Adrenal gland (tissue), 12 donors: Measurements from ENCODE around the gene STRIT1. TPM values are rescaled to one million over a fixed set of nuclear protein-coding genes. Genes with fewer than 3 reads are reported as not detected.

Experiments used
- DNase-seq, 7 donors: peaks; one replicate each; pipeline ENCODE4 v3.0.0-alpha.2; 2019 to 2020
- H3K27ac ChIP-seq, 5 donors: fragments of 200-600 bp; sonication (generic) in 4 of 5; 1 replicate in 3 of 5; 2 replicates in 2 of 5; pipeline versions ENCODE4 v1.5.1 to v1.8.0; 2016 to 2020; ENCODE audit warnings: mild to moderate bottlenecking in 1 of 5
- H3K27me3 ChIP-seq: fragments of 200-600 bp; 2 replicates; pipeline ENCODE4 v1.8.0; 2021
- H3K36me3 ChIP-seq, 2 donors: fragments of 200-600 bp; replicated peaks in 1 of 2; 1 replicate in 1 of 2; 2 replicates in 1 of 2; pipeline versions ENCODE4 v1.5.1 to v1.8.0; 2018 to 2022
- H3K4me1 ChIP-seq, 2 donors: fragments of 200-600 bp; replicated peaks in 1 of 2; 1 replicate in 1 of 2; 2 replicates in 1 of 2; pipeline versions ENCODE4 v1.5.1 to v1.8.0; 2018 to 2021
- H3K4me3 ChIP-seq, 4 donors: fragments of 200-600 bp; sonication (generic) in 3 of 4; one replicate each; pipeline ENCODE4 v1.5.1; 2016 to 2018
- H3K9me3 ChIP-seq, 3 donors: fragments of 200-600 bp; sonication (generic) in 1 of 3; replicated peaks in 1 of 3; 1 replicate in 2 of 3; 2 replicates in 1 of 3; pipeline versions ENCODE4 v1.5.1 to v1.8.0; 2016 to 2021
- CTCF ChIP-seq, 6 experiments: fragments of 450-650 bp in 4 of 6; fragments of 200-600 bp in 2 of 6; sonication (generic) in 1 of 6; IDR thresholded peaks; 1 replicate in 5 of 6; 2 replicates in 1 of 6; pipeline versions ENCODE4 v1.5.1 to v1.8.0; 2016 to 2021; ENCODE audit warnings: antibody characterized with exemption in 6 of 6, mild to moderate bottlenecking in 2 of 6, moderate library complexity in 1 of 6
- POLR2A ChIP-seq, 2 donors: fragments of 450-650 bp; IDR thresholded peaks; one replicate each; pipeline ENCODE4 v1.6.1; 2017; ENCODE audit warnings: antibody characterized with exemption in 2 of 2, mild to moderate bottlenecking in 2 of 2, moderate library complexity in 1 of 2
- WGBS, 4 donors: extraction: QIAGEN DNeasy Blood & Tissue Kit in 2 of 4; methylation state at CpG; one replicate each; pipeline versions ENCODE4 v1.1.5 to v1.1.7; 2013 to 2017; 5-methylcytosine and 5-hydroxymethylcytosine counted together
- intact Hi-C, 2 donors: fragments of 100-400 bp; cut with DNase I; formaldehyde crosslinking; loops; one replicate each; pipeline versions ENCODE4 v1.14.1 to v1.15.0; 2022 to 2023
- polyA plus RNA-seq, 3 donors: library from polyadenylated mRNA; stranded (reverse); fragments of 200-250 nt in 2 of 3; fragments of 350-450 nt in 1 of 3; fragmentation: Illumina TruSeq in 1 of 3; extraction: RNeasy Lipid Tissue Mini Kit (QIAGEN cat#74804) in 1 of 3; gene quantifications; one replicate each; pipeline ENCODE4 v1.2.3, GENCODE V29; 2013 to 2014
- total RNA-seq, 9 donors: library from RNA; depleted of rRNA in 4 of 9; stranded (reverse); fragments of >200 nt in 4 of 9; fragments of 120-200 nt in 1 of 9; fragmentation: NEBNext Ultra II Directional in 1 of 9; extraction: Animal tissue kit (Norgen Biotek cat#: 25700) in 1 of 9; gene quantifications; one replicate each; pipeline versions ENCODE4 v1.1.0 to v1.2.4, GENCODE V29; 2013 to 2023
- donor health status: healthy with polysubstance abuse.
- donor health status: Bipolar disorder and iron deficiency.
- donor health status: DM: yes; HTN: yes; CAD: no.
- donor health status: DM: no; HTN: no; CAD: no.
- donor health status: DM: no; HTN: no; CAD: no.
- donor health status: DM: yes; HTN: yes; CAD: no.

Gene STRIT1
- total and polyA plus RNA-seq, 12 donors: 0.30 to 3.4 TPM; not detected in 10

DNA sequence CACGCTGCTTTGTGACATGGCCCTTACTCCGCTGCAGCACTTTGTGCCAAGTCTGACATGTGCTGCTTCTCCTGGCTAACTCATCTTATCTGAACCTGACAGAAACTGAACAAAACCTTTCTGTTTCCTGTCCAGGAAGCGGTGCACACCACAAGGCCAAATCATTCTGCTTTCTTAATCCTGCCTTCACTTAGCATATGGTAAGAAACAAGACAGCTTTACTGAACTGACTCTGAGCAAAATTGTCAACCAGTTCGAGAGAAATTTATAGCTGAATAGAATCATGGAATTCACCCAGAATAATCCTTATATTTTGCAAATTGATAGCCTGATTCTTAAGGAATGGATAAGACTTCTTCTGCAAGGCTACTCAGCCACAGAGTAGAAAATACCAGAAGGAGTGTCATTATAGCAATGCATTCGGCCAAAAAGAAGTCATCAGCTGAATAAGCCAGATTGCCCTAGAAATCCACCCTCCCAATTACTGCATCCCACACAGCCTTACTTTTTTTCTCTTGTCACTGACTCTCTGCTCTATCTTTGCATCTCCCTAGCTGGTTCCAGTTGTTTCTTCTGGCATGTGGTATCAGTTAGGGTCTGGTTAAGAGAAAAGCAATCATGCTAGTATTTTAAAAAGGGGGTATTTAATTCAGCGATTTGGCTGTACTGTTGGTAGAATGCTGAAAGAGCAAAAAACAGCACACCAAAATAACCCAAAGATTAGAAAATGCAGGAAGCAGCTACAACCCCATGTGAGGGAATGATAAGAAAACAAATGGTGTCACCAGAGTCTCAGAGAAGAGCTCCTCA, 41.6 kb upstream of the STRIT1 start:
- peak in 2 of 7 donors; percentile 4 to 7 for DNase-seq
- Histone ChIP-seq H3K27ac (no peak overlapping the region), H3K4me1 (no peaks in the 10 kb centered on the region), H3K27me3 (no peaks in the 10 kb centered on the region), H3K9me3 (no peaks in the 10 kb centered on the region), H3K4me3 (no peak overlapping the region), H3K36me3 (no peaks in the 10 kb centered on the region)
- no peak for TF ChIP-seq POLR2A (IDR thresholded peaks at IDR 0.05)
- TF ChIP-seq CTCF (IDR thresholded peaks at IDR 0.05): no peak
- intact Hi-C loops: no loop called here
- 36 to 47% (median 44%) methylated on average over 6 of the region's 6 CpGs for WGBS, 4 donors

DNA sequence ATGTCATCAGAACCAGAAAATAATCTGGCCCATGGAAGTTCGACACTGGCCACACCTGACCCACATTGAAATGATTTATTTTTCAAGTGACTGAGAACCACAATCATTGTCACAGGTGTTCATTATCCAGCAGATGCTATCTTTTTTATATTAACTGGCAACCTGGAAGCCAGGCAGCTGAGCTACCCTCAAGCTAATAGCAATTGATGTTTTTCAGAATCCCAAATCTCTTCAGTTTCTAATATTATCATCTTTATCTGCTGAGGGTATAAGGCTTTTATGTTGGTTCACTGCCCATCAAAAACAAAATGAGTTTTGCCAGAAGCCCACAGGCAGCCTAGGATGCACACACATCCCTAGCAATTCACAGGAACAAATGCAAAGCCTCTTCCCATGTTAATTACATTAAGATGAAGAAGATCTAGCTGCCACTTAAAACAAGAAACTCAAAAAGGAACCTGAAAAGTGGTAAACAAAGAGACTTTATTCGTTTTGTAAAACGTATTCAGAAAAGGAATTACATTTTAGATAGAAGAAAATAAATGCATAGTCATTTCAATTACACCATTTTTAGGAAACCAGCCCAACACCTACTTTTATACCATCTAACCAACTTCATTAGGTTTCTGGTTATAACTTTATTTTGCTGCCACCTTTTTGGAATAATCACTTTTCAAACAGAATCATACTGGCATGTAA, 40.9 kb upstream of the STRIT1 start:
- intact Hi-C loops: no loop called here
- Histone ChIP-seq H3K27me3 (no peaks in the 10 kb centered on the region), H3K4me1 (no peaks in the 10 kb centered on the region), H3K4me3 (no peak overlapping the region), H3K36me3 (no peaks in the 10 kb centered on the region), H3K9me3 (no peaks in the 10 kb centered on the region), H3K27ac (no peak overlapping the region)
- no peak for DNase-seq
- no peak for TF ChIP-seq POLR2A (IDR thresholded peaks at IDR 0.05)
- TF ChIP-seq CTCF (IDR thresholded peaks at IDR 0.05): no peak
- WGBS, 4 donors: 48 to 62% (median 57%) methylated on average over 3 of the region's 3 CpGs

- TF ChIP-seq POLR2A (IDR thresholded peaks at IDR 0.05) (no peak), CTCF (IDR thresholded peaks at IDR 0.05) (no peak)
- Histone ChIP-seq H3K4me3 (no peak overlapping the region), H3K36me3 (no peaks in the 10 kb centered on the region), H3K27me3 (no peaks in the 10 kb centered on the region), H3K9me3 (no peaks in the 10 kb centered on the region), H3K27ac (no peak overlapping the region), H3K4me1 (no peaks in the 10 kb centered on the region)
- intact Hi-C loops: no loop called here
- WGBS, 4 donors: 67 to 90% (median 79%) methylated on average over 4 of the region's 4 CpGs
- no peak for DNase-seq
Observed at GRCh38 chr3:155332716-155333115, 39.2 kb upstream of the STRIT1 start.

- Histone ChIP-seq H3K9me3 (no peaks in the 10 kb centered on the region), H3K36me3 (no peaks in the 10 kb centered on the region), H3K4me1 (no peaks in the 10 kb centered on the region), H3K27ac (no peak overlapping the region), H3K4me3 (no peak overlapping the region), H3K27me3 (no peaks in the 10 kb centered on the region)
- WGBS, 4 donors: 90 to 96% (median 91%) methylated on average over 2 of the region's 2 CpGs
- no peak for DNase-seq
- TF ChIP-seq CTCF (IDR thresholded peaks at IDR 0.05) (no peak), POLR2A (IDR thresholded peaks at IDR 0.05) (no peak)
- intact Hi-C loops: no loop called here
Observed at GRCh38 chr3:155331078-155331477, 37.6 kb upstream of the STRIT1 start.
